SK-N-SH treated with all-trans-retinoic acid at 6 μM for 48 hours (cell line): ENCODE results near the gene DPYSL4.

Experiments
- ATAC-seq: fragments of 200-7000 bp; cut with Tn5 transposase; 3 replicates; pipeline ENCODE4 v1.9.1; 2020; ENCODE audit warnings: mild to moderate bottlenecking, moderate library complexity
- ARNTL ChIP-seq: fragments of 450-650 bp; formaldehyde crosslinking; IDR thresholded peaks from 2 replicates; pipeline ENCODE4 v1.5.0; 2020; ENCODE audit warnings: low read depth, mild to moderate bottlenecking, moderate library complexity, borderline replicate concordance
- BACH2 ChIP-seq: fragments of 250-450 bp; sonication (Bioruptor Pico); IDR thresholded peaks from 2 replicates; pipeline ENCODE4 v1.9.0; 2021; ENCODE audit warnings: mild to moderate bottlenecking, borderline replicate concordance
- ESRRG ChIP-seq: fragments of 250-450 bp; sonication (Bioruptor Pico); IDR thresholded peaks from 2 replicates; pipeline ENCODE4 v1.6.1; 2021; ENCODE audit warnings: mild to moderate bottlenecking
- GLIS3 ChIP-seq: fragments of 250-450 bp; sonication (Bioruptor Pico); IDR thresholded peaks from 2 replicates; pipeline ENCODE4 v1.5.0; 2020; ENCODE audit warnings: mild to moderate bottlenecking, moderate library complexity
- ISL1 ChIP-seq: fragments of 250-450 bp; sonication (Bioruptor Pico); IDR thresholded peaks from 2 replicates; pipeline ENCODE4 v2.1.2; 2022; ENCODE audit warnings: mild to moderate bottlenecking, moderate library complexity
- OSR1 ChIP-seq: fragments of 250-450 bp; sonication (Bioruptor Pico); IDR thresholded peaks from 2 replicates; pipeline ENCODE4 v1.8.0; 2022; ENCODE audit warnings: moderate library complexity, mild to moderate bottlenecking, inconsistent platforms
- RARB ChIP-seq: fragments of 250-450 bp; sonication (Bioruptor Pico); IDR thresholded peaks from 2 replicates; pipeline ENCODE4 v1.8.0; 2021; ENCODE audit warnings: mild to moderate bottlenecking, moderate library complexity
- SNAI2 ChIP-seq: fragments of 250-450 bp; sonication (Bioruptor Pico); IDR thresholded peaks from 2 replicates; pipeline ENCODE4 v1.5.0; 2020; ENCODE audit warnings: mild to moderate bottlenecking, moderate library complexity
- TCF4 ChIP-seq: fragments of 250-450 bp; sonication (Bioruptor Pico); IDR thresholded peaks from 2 replicates; pipeline ENCODE4 v1.8.0; 2021; ENCODE audit warnings: mild to moderate bottlenecking, moderate library complexity, borderline replicate concordance
- TOX ChIP-seq: fragments of 250-450 bp; sonication (Bioruptor Pico); IDR thresholded peaks from 2 replicates; pipeline ENCODE4 v1.8.0; 2021; ENCODE audit warnings: mild to moderate bottlenecking, moderate library complexity, borderline replicate concordance
- ZC3H10 ChIP-seq: fragments of 250-450 bp; sonication (Bioruptor Pico); IDR thresholded peaks from 2 replicates; pipeline ENCODE4 v1.5.1; 2021; ENCODE audit warnings: mild to moderate bottlenecking, moderate library complexity
- ZFP3 ChIP-seq: fragments of 250-450 bp; sonication (Bioruptor Pico); IDR thresholded peaks from 2 replicates; pipeline ENCODE4 v1.5.0; 2020; ENCODE audit warnings: mild to moderate bottlenecking, moderate library complexity
- ZFP30 ChIP-seq: fragments of 450-650 bp; formaldehyde crosslinking; IDR thresholded peaks from 2 replicates; pipeline ENCODE4 v1.5.0; 2022; ENCODE audit warnings: mild to moderate bottlenecking, moderate library complexity
- ZNF565 ChIP-seq: fragments of 450-650 bp; formaldehyde crosslinking; conservative IDR thresholded peaks from 2 replicates; pipeline ENCODE4 v1.5.0; 2020; ENCODE audit warnings: low read depth, mild to moderate bottlenecking, moderate library complexity
- ZNF70 ChIP-seq: fragments of 450-650 bp; formaldehyde crosslinking; IDR thresholded peaks from 2 replicates; pipeline ENCODE4 v1.5.0; 2020; ENCODE audit warnings: mild to moderate bottlenecking, moderate library complexity
- ZNF8 ChIP-seq: fragments of 450-650 bp; formaldehyde crosslinking; IDR thresholded peaks from 2 replicates; pipeline ENCODE4 v1.5.0; 2020; ENCODE audit warnings: mild to moderate bottlenecking, moderate library complexity
- TF ChIP-seq, protein P1 (sequence below): fragments of 250-450 bp; sonication (Bioruptor Pico); IDR thresholded peaks from 2 replicates; pipeline ENCODE4 v1.5.1; 2021; ENCODE audit warnings: mild to moderate bottlenecking, moderate library complexity
- TF ChIP-seq, protein P2 (sequence below): fragments of 250-450 bp; sonication (Bioruptor Pico); IDR thresholded peaks from 2 replicates; pipeline ENCODE4 v1.5.1; 2020; ENCODE audit warnings: low read depth, mild to moderate bottlenecking, moderate library complexity
- TF ChIP-seq, protein P3 (sequence below): fragments of 250-450 bp; sonication (Bioruptor Pico); IDR thresholded peaks from 2 replicates; pipeline ENCODE4 v1.8.0; 2021; ENCODE audit warnings: low read depth, mild to moderate bottlenecking, moderate library complexity, borderline replicate concordance
- TF ChIP-seq, protein P4 (sequence below): fragments of 250-450 bp; sonication (Bioruptor Pico); IDR thresholded peaks from 2 replicates; pipeline ENCODE4 v1.8.0; 2020; ENCODE audit warnings: mild to moderate bottlenecking, moderate library complexity, borderline replicate concordance
- TF ChIP-seq, protein P5 (sequence below): fragments of 250-450 bp; sonication (Bioruptor Pico); IDR thresholded peaks from 2 replicates; pipeline ENCODE4 v1.5.0; 2020; ENCODE audit warnings: mild to moderate bottlenecking, moderate library complexity

The DPYSL4 gene

DNA sequence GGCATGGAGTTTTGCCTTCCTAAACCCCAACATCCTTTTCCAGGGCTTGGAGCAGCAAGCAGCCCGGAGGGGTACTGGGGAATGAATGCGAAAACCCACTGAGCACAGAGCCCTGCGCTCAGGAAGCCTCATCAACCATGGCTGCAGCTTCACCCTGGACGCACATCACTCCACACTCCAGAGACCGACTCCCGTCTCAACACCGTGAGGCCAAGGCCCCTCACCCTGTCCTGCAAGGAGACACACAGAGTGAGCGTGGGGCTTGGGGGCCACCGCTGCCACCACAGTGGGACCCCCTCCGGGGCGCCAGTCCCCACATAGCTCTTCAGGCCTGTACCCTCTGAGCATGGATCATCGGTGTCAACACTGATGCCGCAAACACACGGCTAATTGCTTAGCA is 41.9 kb downstream of the DPYSL4 start (continued):
- TF ChIP-seq ZNF8 (no peak), BACH2 (CRISPR knock-in tag) (no peak), TOX (CRISPR knock-in tag) (no peak), ISL1 (no peak), ARNTL (CRISPR knock-in tag) (no peak)

DNA sequence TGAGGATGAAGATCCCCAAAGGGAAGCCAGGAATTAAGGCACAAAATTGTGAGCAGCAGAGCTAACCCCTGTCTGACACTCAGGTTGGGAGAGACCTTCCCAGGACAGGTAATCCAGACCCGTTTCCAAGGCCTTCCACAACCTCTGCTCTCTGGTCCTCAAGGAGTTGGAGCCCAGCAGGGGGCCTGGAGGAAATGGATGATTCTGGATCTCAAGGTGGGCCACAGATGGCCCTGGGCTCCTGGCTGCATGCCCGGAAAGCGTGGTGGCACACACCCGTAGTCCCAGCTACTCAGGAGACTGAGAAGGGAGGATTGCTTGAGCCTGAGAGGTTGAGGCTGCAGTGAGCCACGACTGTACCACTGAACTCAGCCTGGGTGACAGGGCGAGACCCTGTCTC is 42.3 kb downstream of the DPYSL4 start:
- no peak for ATAC-seq
- TF ChIP-seq GLIS3 (CRISPR knock-in tag) (no peak), ZNF565 (CRISPR knock-in tag) (no peak), ESRRG (CRISPR knock-in tag) (no peak), ZNF70 (CRISPR knock-in tag) (no peak), ISL1 (no peak), SNAI2 (CRISPR knock-in tag) (no peak), ZNF8 (no peak), TCF4 (CRISPR knock-in tag) (no peak)
- TF ChIP-seq, protein P1, sequence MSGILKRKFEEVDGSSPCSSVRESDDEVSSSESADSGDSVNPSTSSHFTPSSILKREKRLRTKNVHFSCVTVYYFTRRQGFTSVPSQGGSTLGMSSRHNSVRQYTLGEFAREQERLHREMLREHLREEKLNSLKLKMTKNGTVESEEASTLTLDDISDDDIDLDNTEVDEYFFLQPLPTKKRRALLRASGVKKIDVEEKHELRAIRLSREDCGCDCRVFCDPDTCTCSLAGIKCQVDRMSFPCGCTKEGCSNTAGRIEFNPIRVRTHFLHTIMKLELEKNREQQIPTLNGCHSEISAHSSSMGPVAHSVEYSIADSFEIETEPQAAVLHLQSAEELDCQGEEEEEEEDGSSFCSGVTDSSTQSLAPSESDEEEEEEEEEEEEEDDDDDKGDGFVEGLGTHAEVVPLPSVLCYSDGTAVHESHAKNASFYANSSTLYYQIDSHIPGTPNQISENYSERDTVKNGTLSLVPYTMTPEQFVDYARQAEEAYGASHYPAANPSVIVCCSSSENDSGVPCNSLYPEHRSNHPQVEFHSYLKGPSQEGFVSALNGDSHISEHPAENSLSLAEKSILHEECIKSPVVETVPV (CRISPR knock-in tag): no peak

DNA sequence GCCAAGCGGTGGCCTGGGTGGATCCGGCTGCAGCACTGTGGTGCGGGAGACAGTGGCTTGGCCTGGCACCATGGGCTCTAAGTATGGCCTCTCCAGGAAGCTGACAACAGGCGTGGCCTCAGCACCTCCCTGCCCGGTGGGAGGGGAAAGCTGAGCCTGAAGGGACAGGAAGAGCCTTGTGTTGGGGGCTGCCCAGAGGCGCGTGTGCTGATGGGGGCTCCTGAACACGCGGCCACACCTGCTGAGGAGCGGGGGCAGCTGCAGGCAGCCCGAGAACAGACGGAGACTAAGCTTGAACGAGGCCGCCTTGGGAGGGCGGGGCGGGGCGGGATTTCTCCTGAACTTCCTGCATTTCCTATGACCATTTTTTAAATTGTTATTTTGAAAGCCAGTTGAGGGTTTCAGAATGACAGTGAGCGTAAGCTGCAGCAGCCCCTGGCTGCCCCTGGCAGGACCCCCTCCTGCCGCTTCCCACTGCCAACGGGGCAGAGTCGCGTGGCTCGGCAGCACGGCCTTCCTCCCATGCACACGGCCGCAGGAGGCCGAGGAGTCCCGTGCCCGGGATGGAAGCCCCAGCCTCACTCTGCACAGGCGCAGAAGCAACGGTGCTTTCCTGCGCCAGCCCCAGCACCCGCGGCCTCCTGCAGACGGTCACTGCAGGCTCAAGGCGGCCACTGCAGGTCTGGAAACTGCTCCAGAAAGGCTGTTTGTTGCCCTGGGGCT is 43.2 kb downstream of the DPYSL4 start:
- no peak for ATAC-seq

More for the DNA sequence above, 43.2 kb downstream of the DPYSL4 start:
- TF ChIP-seq ZNF565 (CRISPR knock-in tag) (no peak), ZNF70 (CRISPR knock-in tag) (no peak), OSR1 (CRISPR knock-in tag) (no peak), SNAI2 (CRISPR knock-in tag) (no peak), GLIS3 (CRISPR knock-in tag) (no peak), ZC3H10 (no peak), ARNTL (CRISPR knock-in tag) (no peak), ESRRG (CRISPR knock-in tag) (no peak), ISL1 (no peak), TCF4 (CRISPR knock-in tag) (no peak), ZFP3 (CRISPR knock-in tag) (no peak), RARB (no peak), ZFP30 (CRISPR knock-in tag) (no peak), TOX (CRISPR knock-in tag) (no peak)
- TF ChIP-seq, protein P2, sequence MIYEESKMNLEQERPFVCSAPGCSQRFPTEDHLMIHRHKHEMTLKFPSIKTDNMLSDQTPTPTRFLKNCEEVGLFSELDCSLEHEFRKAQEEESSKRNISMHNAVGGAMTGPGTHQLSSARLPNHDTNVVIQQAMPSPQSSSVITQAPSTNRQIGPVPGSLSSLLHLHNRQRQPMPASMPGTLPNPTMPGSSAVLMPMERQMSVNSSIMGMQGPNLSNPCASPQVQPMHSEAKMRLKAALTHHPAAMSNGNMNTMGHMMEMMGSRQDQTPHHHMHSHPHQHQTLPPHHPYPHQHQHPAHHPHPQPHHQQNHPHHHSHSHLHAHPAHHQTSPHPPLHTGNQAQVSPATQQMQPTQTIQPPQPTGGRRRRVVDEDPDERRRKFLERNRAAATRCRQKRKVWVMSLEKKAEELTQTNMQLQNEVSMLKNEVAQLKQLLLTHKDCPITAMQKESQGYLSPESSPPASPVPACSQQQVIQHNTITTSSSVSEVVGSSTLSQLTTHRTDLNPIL (CRISPR knock-in tag): no peak
- TF ChIP-seq, protein P3, sequence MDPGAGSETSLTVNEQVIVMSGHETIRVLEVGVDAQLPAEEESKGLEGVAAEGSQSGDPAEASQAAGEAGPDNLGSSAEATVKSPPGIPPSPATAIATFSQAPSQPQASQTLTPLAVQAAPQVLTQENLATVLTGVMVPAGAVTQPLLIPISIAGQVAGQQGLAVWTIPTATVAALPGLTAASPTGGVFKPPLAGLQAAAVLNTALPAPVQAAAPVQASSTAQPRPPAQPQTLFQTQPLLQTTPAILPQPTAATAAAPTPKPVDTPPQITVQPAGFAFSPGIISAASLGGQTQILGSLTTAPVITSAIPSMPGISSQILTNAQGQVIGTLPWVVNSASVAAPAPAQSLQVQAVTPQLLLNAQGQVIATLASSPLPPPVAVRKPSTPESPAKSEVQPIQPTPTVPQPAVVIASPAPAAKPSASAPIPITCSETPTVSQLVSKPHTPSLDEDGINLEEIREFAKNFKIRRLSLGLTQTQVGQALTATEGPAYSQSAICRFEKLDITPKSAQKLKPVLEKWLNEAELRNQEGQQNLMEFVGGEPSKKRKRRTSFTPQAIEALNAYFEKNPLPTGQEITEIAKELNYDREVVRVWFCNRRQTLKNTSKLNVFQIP (CRISPR knock-in tag): no peak
- TF ChIP-seq, protein P4, sequence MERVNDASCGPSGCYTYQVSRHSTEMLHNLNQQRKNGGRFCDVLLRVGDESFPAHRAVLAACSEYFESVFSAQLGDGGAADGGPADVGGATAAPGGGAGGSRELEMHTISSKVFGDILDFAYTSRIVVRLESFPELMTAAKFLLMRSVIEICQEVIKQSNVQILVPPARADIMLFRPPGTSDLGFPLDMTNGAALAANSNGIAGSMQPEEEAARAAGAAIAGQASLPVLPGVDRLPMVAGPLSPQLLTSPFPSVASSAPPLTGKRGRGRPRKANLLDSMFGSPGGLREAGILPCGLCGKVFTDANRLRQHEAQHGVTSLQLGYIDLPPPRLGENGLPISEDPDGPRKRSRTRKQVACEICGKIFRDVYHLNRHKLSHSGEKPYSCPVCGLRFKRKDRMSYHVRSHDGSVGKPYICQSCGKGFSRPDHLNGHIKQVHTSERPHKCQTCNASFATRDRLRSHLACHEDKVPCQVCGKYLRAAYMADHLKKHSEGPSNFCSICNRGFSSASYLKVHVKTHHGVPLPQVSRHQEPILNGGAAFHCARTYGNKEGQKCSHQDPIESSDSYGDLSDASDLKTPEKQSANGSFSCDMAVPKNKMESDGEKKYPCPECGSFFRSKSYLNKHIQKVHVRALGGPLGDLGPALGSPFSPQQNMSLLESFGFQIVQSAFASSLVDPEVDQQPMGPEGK (CRISPR knock-in tag): no peak
- TF ChIP-seq, protein P5, sequence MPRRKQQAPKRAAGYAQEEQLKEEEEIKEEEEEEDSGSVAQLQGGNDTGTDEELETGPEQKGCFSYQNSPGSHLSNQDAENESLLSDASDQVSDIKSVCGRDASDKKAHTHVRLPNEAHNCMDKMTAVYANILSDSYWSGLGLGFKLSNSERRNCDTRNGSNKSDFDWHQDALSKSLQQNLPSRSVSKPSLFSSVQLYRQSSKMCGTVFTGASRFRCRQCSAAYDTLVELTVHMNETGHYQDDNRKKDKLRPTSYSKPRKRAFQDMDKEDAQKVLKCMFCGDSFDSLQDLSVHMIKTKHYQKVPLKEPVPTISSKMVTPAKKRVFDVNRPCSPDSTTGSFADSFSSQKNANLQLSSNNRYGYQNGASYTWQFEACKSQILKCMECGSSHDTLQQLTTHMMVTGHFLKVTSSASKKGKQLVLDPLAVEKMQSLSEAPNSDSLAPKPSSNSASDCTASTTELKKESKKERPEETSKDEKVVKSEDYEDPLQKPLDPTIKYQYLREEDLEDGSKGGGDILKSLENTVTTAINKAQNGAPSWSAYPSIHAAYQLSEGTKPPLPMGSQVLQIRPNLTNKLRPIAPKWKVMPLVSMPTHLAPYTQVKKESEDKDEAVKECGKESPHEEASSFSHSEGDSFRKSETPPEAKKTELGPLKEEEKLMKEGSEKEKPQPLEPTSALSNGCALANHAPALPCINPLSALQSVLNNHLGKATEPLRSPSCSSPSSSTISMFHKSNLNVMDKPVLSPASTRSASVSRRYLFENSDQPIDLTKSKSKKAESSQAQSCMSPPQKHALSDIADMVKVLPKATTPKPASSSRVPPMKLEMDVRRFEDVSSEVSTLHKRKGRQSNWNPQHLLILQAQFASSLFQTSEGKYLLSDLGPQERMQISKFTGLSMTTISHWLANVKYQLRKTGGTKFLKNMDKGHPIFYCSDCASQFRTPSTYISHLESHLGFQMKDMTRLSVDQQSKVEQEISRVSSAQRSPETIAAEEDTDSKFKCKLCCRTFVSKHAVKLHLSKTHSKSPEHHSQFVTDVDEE (CRISPR knock-in tag): no peak
- TF ChIP-seq, protein P1 (CRISPR knock-in tag): no peak
